Measurements from ENCODE around the gene NEDD8. TPM values are rescaled to one million over a fixed set of nuclear protein-coding genes. Genes with fewer than 3 reads are reported as not detected.

The NEDD8 gene
- total and polyA plus RNA-seq, 2 experiments from 2014 or later: 130 to 418 TPM

DNA sequence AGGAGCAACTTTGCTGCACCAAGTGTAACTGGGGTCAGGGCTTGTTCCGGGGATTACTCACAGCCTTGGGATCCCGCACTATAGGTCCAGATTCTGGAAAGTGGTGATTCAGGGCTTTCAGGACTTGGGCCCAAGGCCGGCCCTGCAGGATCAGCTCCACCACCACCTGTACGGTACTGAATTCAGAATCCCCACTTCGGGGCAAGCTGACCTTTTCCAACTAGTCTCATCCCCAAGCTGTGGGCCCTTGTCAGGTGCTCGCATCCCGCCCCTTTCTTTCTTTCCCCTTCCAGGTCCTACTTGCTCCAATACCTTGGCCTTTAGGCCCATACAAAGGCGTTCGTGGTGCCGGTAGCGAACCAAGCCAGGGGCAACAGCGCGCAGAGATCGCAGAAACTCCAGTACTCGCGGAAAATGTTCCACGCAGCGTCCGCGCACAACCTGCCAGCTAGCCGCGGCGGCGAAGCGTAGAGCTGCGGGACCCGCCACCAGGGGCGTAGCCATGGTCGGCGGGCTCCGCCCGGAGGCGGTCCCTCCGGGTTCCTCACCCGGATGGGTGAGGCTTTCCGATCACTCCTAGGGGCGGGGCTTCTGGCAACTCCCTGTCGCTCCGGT, 9.8 kb upstream of the NEDD8 start:
- Histone ChIP-seq H3K27me3 (ENCODE audit: insufficient read depth) (peaks cover 3% of the 10 kb centered on the region; the same call in 1 of the 2 replicates), H3K4me2 (peak overlapping the region; percentile 77), H3K4me3 (peak overlapping the region; percentile 98), H4K20me1 (replicated peaks; ENCODE audit: insufficient read depth) (no peaks in the 10 kb centered on the region; the same call in 1 of the 2 replicates), H3K9me2 (ENCODE audit: insufficient read depth) (no peaks in the 10 kb centered on the region), H2AFZ (peak overlapping the region; percentile 96), H3F3A (replicated peaks; ENCODE audit: low read depth) (peaks cover 11% of the 10 kb centered on the region), H3K27ac (ENCODE audit: low read depth) (peak overlapping the region; percentile 89), H3K79me2 (replicated peaks; ENCODE audit: insufficient read depth) (0 out of 2 replicates have a peak, but pooled peaks cover 2% of the 10 kb centered on the region), H3K36me3 (ENCODE audit: insufficient read depth) (peaks cover 9% of the 10 kb centered on the region; the same call in 1 of the 2 replicates), H3K4me1 (ENCODE audit: insufficient read depth) (peaks cover 10% of the 10 kb centered on the region)
- Mint-ChIP-seq H3K27me3 (ENCODE audit: insufficient read depth, low read depth, poor library complexity) (peaks cover 17% of the 10 kb centered on the region), H3K27ac (peak overlapping the region; percentile 99), H3K4me3 (peak overlapping the region; percentile 97), H3K9me3 (no peaks in the 10 kb centered on the region), H3K4me1 (peaks cover 8% of the 10 kb centered on the region), H3K36me3 (ENCODE audit: low read depth) (peaks cover 40% of the 10 kb centered on the region)
- TF ChIP-seq, protein P1, sequence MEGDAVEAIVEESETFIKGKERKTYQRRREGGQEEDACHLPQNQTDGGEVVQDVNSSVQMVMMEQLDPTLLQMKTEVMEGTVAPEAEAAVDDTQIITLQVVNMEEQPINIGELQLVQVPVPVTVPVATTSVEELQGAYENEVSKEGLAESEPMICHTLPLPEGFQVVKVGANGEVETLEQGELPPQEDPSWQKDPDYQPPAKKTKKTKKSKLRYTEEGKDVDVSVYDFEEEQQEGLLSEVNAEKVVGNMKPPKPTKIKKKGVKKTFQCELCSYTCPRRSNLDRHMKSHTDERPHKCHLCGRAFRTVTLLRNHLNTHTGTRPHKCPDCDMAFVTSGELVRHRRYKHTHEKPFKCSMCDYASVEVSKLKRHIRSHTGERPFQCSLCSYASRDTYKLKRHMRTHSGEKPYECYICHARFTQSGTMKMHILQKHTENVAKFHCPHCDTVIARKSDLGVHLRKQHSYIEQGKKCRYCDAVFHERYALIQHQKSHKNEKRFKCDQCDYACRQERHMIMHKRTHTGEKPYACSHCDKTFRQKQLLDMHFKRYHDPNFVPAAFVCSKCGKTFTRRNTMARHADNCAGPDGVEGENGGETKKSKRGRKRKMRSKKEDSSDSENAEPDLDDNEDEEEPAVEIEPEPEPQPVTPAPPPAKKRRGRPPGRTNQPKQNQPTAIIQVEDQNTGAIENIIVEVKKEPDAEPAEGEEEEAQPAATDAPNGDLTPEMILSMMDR (conservative IDR thresholded peaks at IDR 0.05; ENCODE audit: low read depth in 2 of 2): peak; percentile 1 to 42; a peak in 1 of 4 replicates
- no peak for TF ChIP-seq EZH2 (IDR thresholded peaks at IDR 0.05; ENCODE audit: low read depth, unreplicated experiment)
- no peak for TF ChIP-seq STAT1 (IDR thresholded peaks at IDR 0.05; ENCODE audit: unreplicated experiment)
- ATAC-seq: peak; percentile 90
- DNase-seq (ENCODE audit: low spot score): peak; percentile 97

DNA sequence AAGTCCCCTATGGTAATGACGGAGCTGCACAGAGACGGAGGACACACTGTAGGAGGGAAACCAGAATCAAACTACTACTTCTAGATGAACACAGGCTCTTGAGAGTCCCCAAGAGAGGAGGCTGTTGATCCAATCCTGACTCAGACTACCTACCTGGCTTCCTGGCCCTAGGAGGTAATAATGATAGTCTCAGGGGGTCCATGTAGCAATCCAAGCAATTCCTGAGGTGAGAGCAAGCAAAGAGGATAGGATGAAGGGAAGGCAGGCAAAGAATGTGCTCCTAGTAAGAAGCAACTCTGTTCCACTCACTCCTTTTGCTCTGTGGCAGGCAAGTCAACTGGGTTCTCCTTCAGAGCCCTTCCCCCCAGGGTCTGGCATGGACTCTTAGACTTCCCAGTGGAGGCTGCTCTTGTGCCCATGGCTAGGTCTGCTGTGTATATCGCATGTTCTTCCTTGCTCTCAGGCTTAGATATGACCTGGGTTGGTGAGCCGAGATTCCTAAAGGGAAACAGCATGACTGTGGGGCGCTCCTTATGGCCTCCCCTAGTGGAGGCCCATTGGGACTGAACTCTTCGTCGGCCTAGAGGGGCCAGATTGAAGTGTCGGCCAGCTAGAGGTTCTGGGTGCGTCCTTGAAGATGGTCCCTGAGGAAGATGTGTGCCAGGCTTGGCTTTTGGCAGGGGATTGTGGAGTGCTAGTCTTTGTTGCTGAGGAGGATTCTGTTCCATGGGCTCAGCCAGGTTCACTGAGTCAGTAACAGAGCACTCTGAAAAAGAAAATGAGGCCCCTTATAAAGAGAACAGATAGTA, 8.1 kb upstream of the NEDD8 start:
- Histone ChIP-seq H3K36me3 (ENCODE audit: insufficient read depth) (peaks cover 17% of the 10 kb centered on the region; the same call in 1 of the 2 replicates), H2AFZ (no peak overlapping the region)
- H3K4me1 Mint-ChIP-seq: peaks cover 8% of the 10 kb centered on the region

More for the DNA sequence above, 8.1 kb upstream of the NEDD8 start:
- no peak overlapping the region for H3K27ac ChIP-seq (ENCODE audit: low read depth)
- no peaks in the 10 kb centered on the region for H3K9me3 Mint-ChIP-seq
- no peak for DNase-seq (ENCODE audit: low spot score)
- H3K9me2 ChIP-seq (ENCODE audit: insufficient read depth): no peaks in the 10 kb centered on the region
- TF ChIP-seq, protein P1 (conservative IDR thresholded peaks at IDR 0.05; ENCODE audit: low read depth in 2 of 2): 0 out of 4 replicates have a peak, but pooled peaks of 1 of the 2 experiments have one; percentile 11
- no peak for TF ChIP-seq CREB1 (CRISPR knock-in tag; IDR thresholded peaks at IDR 0.05; ENCODE audit: low read depth)
- H3K27me3 ChIP-seq (ENCODE audit: insufficient read depth): peaks cover 3% of the 10 kb centered on the region; the same call in 1 of the 2 replicates
- no peak overlapping the region for H3K27ac Mint-ChIP-seq
- H3K27me3 Mint-ChIP-seq (ENCODE audit: insufficient read depth, low read depth, poor library complexity): peaks cover 17% of the 10 kb centered on the region
- H3K4me1 ChIP-seq (ENCODE audit: insufficient read depth): peaks cover 10% of the 10 kb centered on the region
- ATAC-seq: no peak
- H4K20me1 ChIP-seq (replicated peaks; ENCODE audit: insufficient read depth): no peaks in the 10 kb centered on the region; the same call in 1 of the 2 replicates
- no peak overlapping the region for H3K4me2 ChIP-seq
- peaks cover 11% of the 10 kb centered on the region for H3F3A ChIP-seq (replicated peaks; ENCODE audit: low read depth)
- peak overlapping the region; percentile 97 for H3K4me3 Mint-ChIP-seq
- H3K79me2 ChIP-seq (replicated peaks; ENCODE audit: insufficient read depth): 0 out of 2 replicates have a peak, but pooled peaks cover 2% of the 10 kb centered on the region
- H3K36me3 Mint-ChIP-seq (ENCODE audit: low read depth): peaks cover 53% of the 10 kb centered on the region
- H3K4me3 ChIP-seq: no peak overlapping the region

All from GM23338 (cell line).